Measurements from ENCODE around the gene TTC5.
"Not testable (repeated sequence)": the region's sequence is repeated elsewhere in the genome, so short reads cannot be mapped to it uniquely, and the experiment has no call there.

Gene TTC5

GRCh38 chr14:20302042-20302755 is 3.6 kb downstream of the TTC5 start:
- no peak for DNase-seq (ENCODE audit: low read depth in 2 of 2)

GRCh38 chr14:20295067-20295466 is 10.7 kb downstream of the TTC5 start:
- DNase-seq (ENCODE audit: low read depth in 2 of 2) = no peak

GRCh38 chr14:20294636-20295035 is 11.1 kb downstream of the TTC5 start:
- no peak for DNase-seq (ENCODE audit: low read depth in 2 of 2)

GRCh38 chr14:20281998-20282397 is 23.8 kb downstream of the TTC5 start:
- not testable (repeated sequence) for DNase-seq (ENCODE audit: low read depth in 2 of 2)

GRCh38 chr14:20280265-20280664 is 25.5 kb downstream of the TTC5 start:
- not testable (repeated sequence) for DNase-seq (ENCODE audit: low read depth in 2 of 2)

DNA sequence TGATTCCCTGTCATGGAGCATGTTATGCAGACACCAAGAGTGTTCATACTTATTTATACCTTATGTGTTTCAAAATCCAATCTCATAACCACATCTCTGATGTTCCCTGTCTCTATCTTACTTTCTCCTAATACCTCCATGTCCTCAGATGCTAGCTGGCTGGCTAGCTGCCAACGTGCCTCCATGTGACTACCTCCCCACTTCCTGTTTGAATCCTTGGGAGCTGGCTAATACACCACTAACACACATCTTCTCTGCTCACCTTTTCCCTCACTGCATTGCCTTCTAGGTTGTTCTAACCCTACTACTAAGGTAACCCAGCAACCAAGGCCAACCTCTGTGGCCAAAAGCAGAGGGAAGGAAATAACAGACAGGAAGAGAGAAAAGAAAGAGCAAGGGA is 27.3 kb downstream of the TTC5 start:
- no peak for DNase-seq (ENCODE audit: low read depth in 2 of 2)

GRCh38 chr14:20277409-20277808 is 28.3 kb downstream of the TTC5 start:
- no peak for DNase-seq (ENCODE audit: low read depth in 2 of 2)

GRCh38 chr14:20274062-20274461 is 31.7 kb downstream of the TTC5 start:
- no peak for DNase-seq (ENCODE audit: low read depth in 2 of 2)

GRCh38 chr14:20264361-20264760 is 41.4 kb downstream of the TTC5 start:
- DNase-seq (ENCODE audit: low read depth in 2 of 2) = not testable (repeated sequence)

- DNase-seq (ENCODE audit: low read depth in 2 of 2) = no peak
Measured at GRCh38 chr14:20262642-20263128, 43.1 kb downstream of the TTC5 start.

- no peak for DNase-seq (ENCODE audit: low read depth in 2 of 2)
Measured at GRCh38 chr14:20247646-20248246, 58.0 kb downstream of the TTC5 start.
